Measurements from ENCODE around the gene UBTD1. TPM values are rescaled to one million over a fixed set of nuclear protein-coding genes. Genes with fewer than 3 reads are reported as not detected.

The UBTD1 gene
- total and polyA plus RNA-seq, 10 of the 15 experiments (the other 5 are each of a cell fraction or from before 2014, with no cell fraction given), result 0.04 to 1.5 (median 1.2) TPM; not detected in 1

- TF ChIP-seq CTCF (IDR thresholded peaks at IDR 0.05 in 2 of 3, conservative IDR thresholded peaks at IDR 0.05 in 1 of 3; ENCODE audit: control insufficient read depth in 2 of 3, extremely low read depth in 1 of 3, insufficient read depth in 1 of 3, low read depth in 3 of 3, low read length in 3 of 3) (no peak), CBFB (IDR thresholded peaks at IDR 0.05; ENCODE audit: low read depth) (no peak), ATF2 (IDR thresholded peaks at IDR 0.05; ENCODE audit: low read length) (no peak)
Observed at GRCh38 chr10:97531401-97531986, 32.8 kb downstream of the UBTD1 start (continued).

GRCh38 chr10:97532935-97533671, 34.4 kb downstream of the UBTD1 start:
- DNase-seq (ENCODE audit: low read depth, low spot score) (no peak), ATAC-seq (no peak), FAIRE-seq (no peak)
- Histone ChIP-seq H3K27ac (ENCODE audit: control insufficient read depth, insufficient read depth) (no peak overlapping the region), H3K9me3 (replicated peaks; ENCODE audit: control insufficient read depth, insufficient read depth, low read length) (no peaks in the 10 kb centered on the region), H3K36me3 (ENCODE audit: control insufficient read depth in 2 of 2, insufficient read depth in 2 of 2, low read length in 1 of 2) (no peaks in the 10 kb centered on the region), H4K20me1 (ENCODE audit: control insufficient read depth, insufficient read depth) (no peaks in the 10 kb centered on the region), H3K9ac (ENCODE audit: control insufficient read depth, insufficient read depth, low read length) (no peak overlapping the region), H3K27me3 (replicated peaks in 1 of 2; ENCODE audit: control insufficient read depth in 2 of 2, insufficient read depth in 2 of 2, low read length in 1 of 2) (no peaks in the 10 kb centered on the region), H3K79me2 (ENCODE audit: control insufficient read depth, insufficient read depth, low read length) (no peaks in the 10 kb centered on the region), H3K4me2 (ENCODE audit: control insufficient read depth, insufficient read depth) (no peak overlapping the region), H2AFZ (ENCODE audit: control insufficient read depth, low read depth, low read length) (no peak overlapping the region), H3K4me1 (ENCODE audit: control insufficient read depth, insufficient read depth, low read length) (no peaks in the 10 kb centered on the region), H3K4me3 (no peak overlapping the region)
- no TSS peak for BruUV-seq (replicated peaks)
- intact Hi-C loops (cut with micrococcal nuclease; ENCODE audit: unreplicated experiment), result no loop called here
- ChIA-PET POLR2A (no interaction called here), RAD21 (ENCODE audit: unreplicated experiment) (interaction anchor here (1.1 to 3.1 kb wide), 2 partner anchors 20 to 126 kb away, joined by 4 to 13 read pairs; no protein-coding TSS in a partner anchor), SMC1A (ENCODE audit: uncharacterized antibody, unreplicated experiment) (interaction anchor here (0.6 kb wide), 1 partner anchor 23 kb away, joined by 3 read pairs; no protein-coding TSS in a partner anchor), CTCF (interaction anchor here (0.7 to 4.8 kb wide), 7 partner anchors 11 to 49 kb away, joined by 3 to 62 read pairs (median 9); no protein-coding TSS in a partner anchor)
- TF ChIP-seq PBX3 (IDR thresholded peaks at IDR 0.05; ENCODE audit: insufficient replicate concordance, low read depth, low read length) (no peak), SUZ12 (IDR thresholded peaks at IDR 0.05; ENCODE audit: unreplicated experiment) (no peak), USF1 (IDR thresholded peaks at IDR 0.05; ENCODE audit: borderline replicate concordance, extremely low read length, insufficient read depth, low read depth, low read length) (no peak), DPF2 (IDR thresholded peaks at IDR 0.05) (no peak), GABPA (IDR thresholded peaks at IDR 0.05; ENCODE audit: low read depth) (no peak), WRNIP1 (IDR thresholded peaks at IDR 0.05; ENCODE audit: borderline replicate concordance, low read depth, low read length) (no peak)
- 53% methylated on average over 12 of the region's 12 CpGs for WGBS (ENCODE audit: insufficient coverage, insufficient replicate concordance, low lambda C conversion rate, missing lambda C conversion rate)
- in situ Hi-C loops (cut with MboI), result no loop called here

Measured in GM12878 (cell line).